A549 (cell line): ENCODE measurements around the gene DGKH. TPM values are rescaled to one million over a fixed set of nuclear protein-coding genes. Genes with fewer than 3 reads are reported as not detected.

Experiments
- ATAC-seq, 2 experiments: fragments of 200-7000 bp in 1 of 2; fragments of >200 bp in 1 of 2; cut with Nextera tagmentation in 1 of 2; cut with Tn5 transposase in 1 of 2; 3 replicates each; pipeline versions ENCODE4 v1.8.0 to v1.9.1; 2018 to 2020; ENCODE audit warnings: mild to moderate bottlenecking in 1 of 2, moderate library complexity in 1 of 2
- CTCF ChIA-PET: fragments of 300-600 bp; sonication (Branson Sonifier 250); formaldehyde crosslinking; extraction: SDS; loops from one replicate; lab custom pipeline; 2021; ENCODE audit warnings: antibody characterized with exemption, inconsistent platforms; lab: Yijun Ruan, JAX
- POLR2A ChIA-PET: fragments of 350-600 bp; formaldehyde crosslinking; extraction: SDS; loops from one replicate; lab custom pipeline; 2021; ENCODE audit warnings: antibody characterized with exemption, inconsistent platforms; lab: Yijun Ruan, JAX
- DNase-seq, 2 experiments: peaks; one replicate each; pipeline versions ENCODE4 v3.0.0 to v3.0.0-alpha.2; 2011 to 2016; ENCODE audit warnings: low read depth in 1 of 2, low spot score in 1 of 2
- FAIRE-seq: peaks from 2 replicates; lab custom pipeline; 2011; peaks lifted over from hg19 to GRCh38; lab: Jason Lieb, UNC
- H3K27ac ChIP-seq, 2 experiments: fragments of >200 bp; sonication (Bioruptor Twin); formaldehyde crosslinking; 3 replicates each; pipeline ENCODE4 v1.5.1; 2016 to 2017
- H3K4me1 ChIP-seq: fragments of >200 bp; sonication (Bioruptor Twin); formaldehyde crosslinking; 3 replicates; pipeline ENCODE4 v1.6.1; 2016
- H3K4me2 ChIP-seq: fragments of >200 bp; sonication (Bioruptor Twin); formaldehyde crosslinking; 3 replicates; pipeline ENCODE4 v1.6.1; 2016
- H3K4me3 ChIP-seq: fragments of >200 bp; sonication (Bioruptor Twin); formaldehyde crosslinking; 3 replicates; pipeline ENCODE4 v1.5.1; 2016
- H3K9me3 ChIP-seq: fragments of >200 bp; sonication (Bioruptor Twin); formaldehyde crosslinking; 3 replicates; pipeline ENCODE4 v1.6.1; 2016
- BHLHE40 ChIP-seq: IDR thresholded peaks from 2 replicates; pipeline ENCODE4 v1.6.1; 2012; ENCODE audit warnings: low read depth, low read length, inconsistent platforms
- CBX2 ChIP-seq: fragments of 200-600 bp; sonication (generic); IDR thresholded peaks from 2 replicates; pipeline ENCODE4 v1.6.1; 2016; ENCODE audit warnings: low read depth, mild to moderate bottlenecking, borderline replicate concordance
- CBX8 ChIP-seq: fragments of 200-600 bp; sonication (generic); IDR thresholded peaks from 2 replicates; pipeline ENCODE4 v1.6.1; 2016
- CEBPB ChIP-seq, 2 experiments: fragments of >200 bp in 1 of 2; sonication (Bioruptor Twin) in 1 of 2; formaldehyde crosslinking in 1 of 2; IDR thresholded peaks; 2 replicates each; pipeline ENCODE4 v1.6.1; 2012 to 2016
- CHD2 ChIP-seq: fragments of 150-350 bp; IDR thresholded peaks from 2 replicates; pipeline ENCODE4 v1.6.1; 2014; ENCODE audit warnings: low read length; ENCODE audit not compliant: partially characterized antibody
- EHF ChIP-seq: fragments of 250-450 bp; sonication (Bioruptor Pico); IDR thresholded peaks from 2 replicates; pipeline ENCODE4 v1.5.0; 2020; ENCODE audit warnings: mild to moderate bottlenecking
- FOSL2 ChIP-seq, 2 experiments: fragments of 450-650 bp in 1 of 2; fragments of >200 bp in 1 of 2; sonication (Bioruptor Twin) in 1 of 2; formaldehyde crosslinking; IDR thresholded peaks; 2 replicates each; pipeline versions ENCODE4 v1.5.0 to v1.6.1; 2016 to 2020; ENCODE audit warnings: mild to moderate bottlenecking in 1 of 2, moderate library complexity in 1 of 2
- HOXA7 ChIP-seq: fragments of 250-450 bp; sonication (Bioruptor Pico); IDR thresholded peaks from 2 replicates; pipeline ENCODE4 v1.5.0; 2020; ENCODE audit warnings: mild to moderate bottlenecking, moderate library complexity
- HOXB13 ChIP-seq: fragments of 250-450 bp; sonication (Bioruptor Pico); IDR thresholded peaks from 2 replicates; pipeline ENCODE4 v1.5.0; 2020; ENCODE audit warnings: low read depth, mild to moderate bottlenecking, moderate library complexity
- MAX ChIP-seq: IDR thresholded peaks from 2 replicates; pipeline ENCODE4 v1.6.1; 2012
- MAZ ChIP-seq: fragments of 150-350 bp; IDR thresholded peaks from 2 replicates; pipeline ENCODE4 v1.6.1; 2014; ENCODE audit warnings: antibody characterized with exemption, low read depth, low read length, borderline replicate concordance
- NFE2L2 ChIP-seq: fragments of 150-350 bp; conservative IDR thresholded peaks from 2 replicates; pipeline ENCODE4 v1.6.1; 2014; ENCODE audit warnings: low read length
- POLR2AphosphoS2 ChIP-seq: conservative IDR thresholded peaks from 2 replicates; pipeline ENCODE4 v1.6.1; 2012; ENCODE audit warnings: low read length, improper control_type of control experiment, inconsistent platforms
- RAD21 ChIP-seq, 2 experiments: fragments of >200 bp in 1 of 2; sonication (Bioruptor Twin) in 1 of 2; formaldehyde crosslinking in 1 of 2; IDR thresholded peaks in 1 of 2; conservative IDR thresholded peaks in 1 of 2; 2 replicates in 1 of 2; 3 replicates in 1 of 2; pipeline ENCODE4 v1.6.1; 2012 to 2018; ENCODE audit warnings: inconsistent platforms in 1 of 2
- SMC3 ChIP-seq: fragments of >200 bp; sonication (Bioruptor Twin); formaldehyde crosslinking; IDR thresholded peaks from 3 replicates; pipeline ENCODE4 v1.6.1; 2018; ENCODE audit warnings: inconsistent platforms
- TFCP2L1 ChIP-seq: fragments of 250-450 bp; sonication (Bioruptor Pico); IDR thresholded peaks from 2 replicates; pipeline ENCODE4 v1.5.0; 2021; ENCODE audit warnings: mild to moderate bottlenecking
- ZC3H11A ChIP-seq: fragments of 450-650 bp; IDR thresholded peaks from 2 replicates; pipeline ENCODE4 v1.6.1; 2014; ENCODE audit warnings: antibody characterized with exemption, mild to moderate bottlenecking
- ZSCAN20 ChIP-seq: fragments of 250-450 bp; sonication (Bioruptor Pico); IDR thresholded peaks from 2 replicates; pipeline ENCODE4 v1.8.0; 2022; ENCODE audit warnings: mild to moderate bottlenecking, moderate library complexity
- WGBS: methylation state at CpG from one replicate; pipeline ENCODE4 v1.1.6; 2017; ENCODE audit errors: missing lambda C conversion rate; 5-methylcytosine and 5-hydroxymethylcytosine counted together
- polyA plus RNA-seq, 4 experiments: library from polyadenylated mRNA; depleted of rRNA in 3 of 4; stranded (reverse); fragments of >200 nt; fragmentation: RNase III in 1 of 4; extraction: RNeasy Plus Mini Kit Qiagen cat#74134 plus additional on column Dnase treatment in 1 of 4; gene quantifications; 2 replicates in 3 of 4; 3 replicates in 1 of 4; pipeline ENCODE4 v1.2.3, GENCODE V29; 2011 to 2017
- TF ChIP-seq, protein P1 (sequence below): fragments of >200 bp; sonication (Bioruptor Twin); formaldehyde crosslinking; IDR thresholded peaks from 3 replicates; pipeline ENCODE4 v1.6.1; 2016
- TF ChIP-seq, protein P2 (sequence below): fragments of 250-450 bp; sonication (Bioruptor Pico); IDR thresholded peaks from 2 replicates; pipeline ENCODE4 v1.5.0; 2020; ENCODE audit warnings: low read depth, mild to moderate bottlenecking, moderate library complexity
- TF ChIP-seq, protein P3 (sequence below): IDR thresholded peaks from 2 replicates; pipeline ENCODE4 v1.6.1; 2012; ENCODE audit warnings: low read depth, borderline replicate concordance

The DGKH gene
- polyA plus RNA-seq, 2 of the 4 experiments (the other 2 are of a cell fraction): 3.8 to 6.7 TPM

DNA sequence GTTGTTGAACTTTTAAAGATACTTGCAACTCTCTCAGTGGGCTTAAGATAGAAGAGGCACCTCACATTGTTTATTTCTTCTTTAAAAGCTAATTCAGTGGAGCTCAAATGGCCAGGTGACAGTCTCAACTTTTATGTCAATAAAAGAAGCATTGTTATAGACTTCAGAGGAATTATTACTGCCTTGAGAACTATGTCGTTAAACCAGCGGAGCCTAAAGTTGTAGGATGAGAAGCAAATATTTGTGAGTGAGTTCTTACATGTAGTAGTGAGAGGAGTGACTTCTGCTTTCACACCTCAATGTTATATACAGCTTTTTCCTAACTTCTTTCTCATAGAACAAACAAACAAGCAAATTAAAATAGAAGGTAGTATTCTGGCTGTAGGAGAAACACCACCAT is 31.2 kb upstream of the DGKH start (continued):
- TF ChIP-seq, protein P1, sequence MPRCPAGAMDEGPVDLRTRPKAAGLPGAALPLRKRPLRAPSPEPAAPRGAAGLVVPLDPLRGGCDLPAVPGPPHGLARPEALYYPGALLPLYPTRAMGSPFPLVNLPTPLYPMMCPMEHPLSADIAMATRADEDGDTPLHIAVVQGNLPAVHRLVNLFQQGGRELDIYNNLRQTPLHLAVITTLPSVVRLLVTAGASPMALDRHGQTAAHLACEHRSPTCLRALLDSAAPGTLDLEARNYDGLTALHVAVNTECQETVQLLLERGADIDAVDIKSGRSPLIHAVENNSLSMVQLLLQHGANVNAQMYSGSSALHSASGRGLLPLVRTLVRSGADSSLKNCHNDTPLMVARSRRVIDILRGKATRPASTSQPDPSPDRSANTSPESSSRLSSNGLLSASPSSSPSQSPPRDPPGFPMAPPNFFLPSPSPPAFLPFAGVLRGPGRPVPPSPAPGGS: no peak

DNA sequence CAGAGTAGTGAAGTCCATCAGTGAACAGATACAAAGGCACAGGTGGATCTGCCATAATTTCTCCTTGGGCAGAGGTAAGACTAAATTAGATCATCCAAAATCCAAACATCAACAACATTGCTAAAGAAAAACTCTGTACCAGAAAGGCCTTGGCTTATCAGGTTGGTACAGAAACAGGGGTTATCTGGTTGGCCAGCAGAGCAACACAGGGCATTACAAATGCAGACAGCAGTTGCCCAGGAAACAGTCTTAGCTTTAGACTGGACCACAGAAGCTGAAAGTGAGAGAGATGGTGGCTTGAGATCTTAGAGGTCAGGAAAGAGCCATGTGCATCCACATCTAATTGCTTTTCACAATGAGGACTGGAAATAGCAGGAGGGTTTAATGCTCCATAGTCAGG is 26.6 kb upstream of the DGKH start:
- Histone ChIP-seq H3K4me1 (peaks cover 12% of the 10 kb centered on the region), H3K4me3 (no peak overlapping the region), H3K27ac (no peak overlapping the region), H3K9me3 (no peaks in the 10 kb centered on the region), H3K4me2 (no peak overlapping the region)
- ChIA-PET CTCF (no interaction called here), POLR2A (no interaction called here)
- TF ChIP-seq, protein P1: no peak
- no peak for TF ChIP-seq ZC3H11A
- TF ChIP-seq EHF: no peak
- no peak for TF ChIP-seq HOXB13 (CRISPR knock-in tag)
- no peak for TF ChIP-seq BHLHE40
- no peak for TF ChIP-seq MAX
- no peak for TF ChIP-seq HOXA7 (CRISPR knock-in tag)
- TF ChIP-seq CEBPB (IDR thresholded peaks at IDR 0.05): no peak
- DNase-seq (no peak), FAIRE-seq (no peak), ATAC-seq (no peak)

DNA sequence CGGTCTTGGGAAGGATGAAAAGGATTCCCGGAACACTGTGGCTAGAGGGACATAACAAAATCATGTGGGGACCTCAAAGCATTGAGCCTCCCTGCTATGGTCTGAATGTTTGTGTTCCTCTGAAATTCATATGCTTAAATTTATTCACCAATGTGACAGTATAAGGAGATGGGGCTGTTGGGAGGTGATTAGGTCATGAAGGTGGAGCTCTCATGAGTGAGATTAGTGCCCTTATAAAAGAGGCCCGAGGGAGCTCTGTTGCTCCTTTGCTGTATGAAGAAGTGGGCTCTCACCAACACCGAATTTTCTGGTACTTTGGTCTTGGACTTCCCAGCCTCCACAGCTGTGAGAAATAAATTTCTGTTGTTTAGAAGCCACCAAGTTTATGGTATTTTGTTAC is 26.1 kb upstream of the DGKH start:
- ATAC-seq: no peak
- no peak for FAIRE-seq
- POLR2A ChIA-PET: no interaction called here

GRCh38 chr13:42022796-42023493 is 25.5 kb upstream of the DGKH start:
- no peak overlapping the region for H3K4me3 ChIP-seq
- peaks cover 23% of the 10 kb centered on the region for H3K4me1 ChIP-seq
- ChIA-PET POLR2A (no interaction called here), CTCF (no interaction called here)
- 81% methylated on average over 2 of the region's 2 CpGs for WGBS
- no peak for DNase-seq
- no peak for FAIRE-seq
- H3K27ac ChIP-seq: no peak overlapping the region
- H3K9me3 ChIP-seq: no peaks in the 10 kb centered on the region
- TF ChIP-seq FOSL2 (IDR thresholded peaks at IDR 0.05): no peak
- TF ChIP-seq FOSL2 (CRISPR knock-in tag; IDR thresholded peaks at IDR 0.05): no peak
- TF ChIP-seq POLR2AphosphoS2: no peak
- TF ChIP-seq MAZ: no peak
- TF ChIP-seq NFE2L2: no peak
- no peak for ATAC-seq
- no peak overlapping the region for H3K4me2 ChIP-seq

More for the DNA sequence above, 26.1 kb upstream of the DGKH start:
- Histone ChIP-seq H3K4me2 (no peak overlapping the region), H3K4me1 (peaks cover 17% of the 10 kb centered on the region), H3K9me3 (no peaks in the 10 kb centered on the region), H3K27ac (no peak overlapping the region), H3K4me3 (no peak overlapping the region)
- CTCF ChIA-PET: no interaction called here
- 62% methylated on average over 4 of the region's 4 CpGs for WGBS
- no peak for DNase-seq
- TF ChIP-seq, protein P2, sequence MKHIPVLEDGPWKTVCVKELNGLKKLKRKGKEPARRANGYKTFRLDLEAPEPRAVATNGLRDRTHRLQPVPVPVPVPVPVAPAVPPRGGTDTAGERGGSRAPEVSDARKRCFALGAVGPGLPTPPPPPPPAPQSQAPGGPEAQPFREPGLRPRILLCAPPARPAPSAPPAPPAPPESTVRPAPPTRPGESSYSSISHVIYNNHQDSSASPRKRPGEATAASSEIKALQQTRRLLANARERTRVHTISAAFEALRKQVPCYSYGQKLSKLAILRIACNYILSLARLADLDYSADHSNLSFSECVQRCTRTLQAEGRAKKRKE: no peak
- TF ChIP-seq CBX8: no peak
- no peak for TF ChIP-seq CBX2
- no peak for TF ChIP-seq MAZ
- no peak for TF ChIP-seq RAD21 (conservative IDR thresholded peaks at IDR 0.05 in 1 of 2, IDR thresholded peaks at IDR 0.05 in 1 of 2)
- TF ChIP-seq, protein P3, sequence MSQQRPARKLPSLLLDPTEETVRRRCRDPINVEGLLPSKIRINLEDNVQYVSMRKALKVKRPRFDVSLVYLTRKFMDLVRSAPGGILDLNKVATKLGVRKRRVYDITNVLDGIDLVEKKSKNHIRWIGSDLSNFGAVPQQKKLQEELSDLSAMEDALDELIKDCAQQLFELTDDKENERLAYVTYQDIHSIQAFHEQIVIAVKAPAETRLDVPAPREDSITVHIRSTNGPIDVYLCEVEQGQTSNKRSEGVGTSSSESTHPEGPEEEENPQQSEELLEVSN: no peak
- no peak for TF ChIP-seq TFCP2L1 (CRISPR knock-in tag)
- no peak for TF ChIP-seq SMC3
- no peak for TF ChIP-seq ZSCAN20
- no peak for TF ChIP-seq CHD2
